Measurements from ENCODE around the gene C19orf12.
A peak's percentile ranks its signal among the peaks of the same experiment; 100 is the strongest.

Gene C19orf12

DNA sequence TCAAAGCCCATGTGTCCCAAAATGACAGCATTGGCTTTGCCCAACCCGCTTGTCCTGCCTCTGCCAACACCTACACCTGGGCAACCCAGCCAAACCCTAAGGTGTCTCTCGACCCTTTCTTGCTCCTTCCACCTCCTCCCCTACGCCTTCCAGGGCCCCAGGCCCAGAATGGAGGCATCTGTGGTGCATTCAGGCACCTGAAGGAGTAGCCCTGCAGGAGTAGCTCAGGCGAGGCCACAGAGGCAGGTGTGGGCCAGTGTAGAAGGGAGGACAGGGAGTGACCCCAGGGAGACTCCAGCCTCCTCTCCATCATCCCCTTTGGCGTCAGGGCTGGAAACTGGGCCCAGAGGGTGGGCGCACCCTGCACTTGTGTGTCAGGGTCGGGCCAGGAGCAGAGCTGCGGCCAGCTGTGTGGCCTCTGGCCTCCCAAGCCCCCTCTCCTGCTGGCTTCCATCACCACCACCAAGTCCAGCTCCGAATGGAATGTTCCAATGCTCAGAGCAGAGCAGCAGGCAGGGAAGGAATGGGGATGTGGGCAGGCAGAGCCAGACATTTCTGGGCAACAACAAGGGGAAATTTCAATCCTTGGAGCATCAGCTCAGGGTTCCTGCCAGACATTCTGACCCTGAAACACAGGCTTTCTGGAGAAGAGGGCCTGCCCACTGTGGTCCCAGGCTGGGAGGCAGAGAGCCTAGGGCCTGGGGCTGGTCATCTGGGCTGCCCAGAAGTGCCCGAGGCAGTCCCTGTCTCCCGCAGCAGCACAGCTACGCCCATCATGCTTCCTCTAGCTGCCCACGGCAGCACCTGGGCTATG lies 33.4 kb downstream of the C19orf12 start:
- DNase-seq (ENCODE audit: low read depth): no peak
- no peak for TF ChIP-seq POLR2A (IDR thresholded peaks at IDR 0.05; ENCODE audit: extremely low read depth, insufficient read length)
- TF ChIP-seq MYC (IDR thresholded peaks at IDR 0.05; ENCODE audit: low read depth, low read length): no peak
- TF ChIP-seq, protein P1, sequence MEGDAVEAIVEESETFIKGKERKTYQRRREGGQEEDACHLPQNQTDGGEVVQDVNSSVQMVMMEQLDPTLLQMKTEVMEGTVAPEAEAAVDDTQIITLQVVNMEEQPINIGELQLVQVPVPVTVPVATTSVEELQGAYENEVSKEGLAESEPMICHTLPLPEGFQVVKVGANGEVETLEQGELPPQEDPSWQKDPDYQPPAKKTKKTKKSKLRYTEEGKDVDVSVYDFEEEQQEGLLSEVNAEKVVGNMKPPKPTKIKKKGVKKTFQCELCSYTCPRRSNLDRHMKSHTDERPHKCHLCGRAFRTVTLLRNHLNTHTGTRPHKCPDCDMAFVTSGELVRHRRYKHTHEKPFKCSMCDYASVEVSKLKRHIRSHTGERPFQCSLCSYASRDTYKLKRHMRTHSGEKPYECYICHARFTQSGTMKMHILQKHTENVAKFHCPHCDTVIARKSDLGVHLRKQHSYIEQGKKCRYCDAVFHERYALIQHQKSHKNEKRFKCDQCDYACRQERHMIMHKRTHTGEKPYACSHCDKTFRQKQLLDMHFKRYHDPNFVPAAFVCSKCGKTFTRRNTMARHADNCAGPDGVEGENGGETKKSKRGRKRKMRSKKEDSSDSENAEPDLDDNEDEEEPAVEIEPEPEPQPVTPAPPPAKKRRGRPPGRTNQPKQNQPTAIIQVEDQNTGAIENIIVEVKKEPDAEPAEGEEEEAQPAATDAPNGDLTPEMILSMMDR (IDR thresholded peaks at IDR 0.05; ENCODE audit: low read depth, low read length): no peak
- no peak for TF ChIP-seq MAX (IDR thresholded peaks at IDR 0.05; ENCODE audit: low read depth, low read length)
- no peak overlapping the region for H3K4me3 ChIP-seq (ENCODE audit: low read depth, low read length)

GRCh38 chr19:29680937-29681336 lies 34.1 kb downstream of the C19orf12 start:
- no peak for DNase-seq (ENCODE audit: low read depth)
- no peak overlapping the region for H3K4me3 ChIP-seq (ENCODE audit: low read depth, low read length)
- TF ChIP-seq MYC (IDR thresholded peaks at IDR 0.05; ENCODE audit: low read depth, low read length): no peak
- TF ChIP-seq, protein P1 (IDR thresholded peaks at IDR 0.05; ENCODE audit: low read depth, low read length): no peak
- TF ChIP-seq POLR2A (IDR thresholded peaks at IDR 0.05; ENCODE audit: extremely low read depth, insufficient read length): no peak
- TF ChIP-seq MAX (IDR thresholded peaks at IDR 0.05; ENCODE audit: low read depth, low read length): no peak

- DNase-seq (ENCODE audit: low read depth): peak; percentile 85
- no peak for TF ChIP-seq MYC (IDR thresholded peaks at IDR 0.05; ENCODE audit: low read depth, low read length)
- TF ChIP-seq MAX (IDR thresholded peaks at IDR 0.05; ENCODE audit: low read depth, low read length): peak; percentile 60
- H3K4me3 ChIP-seq (ENCODE audit: low read depth, low read length): no peak overlapping the region
Measured at GRCh38 chr19:29680447-29680846, 34.6 kb downstream of the C19orf12 start.

DNA sequence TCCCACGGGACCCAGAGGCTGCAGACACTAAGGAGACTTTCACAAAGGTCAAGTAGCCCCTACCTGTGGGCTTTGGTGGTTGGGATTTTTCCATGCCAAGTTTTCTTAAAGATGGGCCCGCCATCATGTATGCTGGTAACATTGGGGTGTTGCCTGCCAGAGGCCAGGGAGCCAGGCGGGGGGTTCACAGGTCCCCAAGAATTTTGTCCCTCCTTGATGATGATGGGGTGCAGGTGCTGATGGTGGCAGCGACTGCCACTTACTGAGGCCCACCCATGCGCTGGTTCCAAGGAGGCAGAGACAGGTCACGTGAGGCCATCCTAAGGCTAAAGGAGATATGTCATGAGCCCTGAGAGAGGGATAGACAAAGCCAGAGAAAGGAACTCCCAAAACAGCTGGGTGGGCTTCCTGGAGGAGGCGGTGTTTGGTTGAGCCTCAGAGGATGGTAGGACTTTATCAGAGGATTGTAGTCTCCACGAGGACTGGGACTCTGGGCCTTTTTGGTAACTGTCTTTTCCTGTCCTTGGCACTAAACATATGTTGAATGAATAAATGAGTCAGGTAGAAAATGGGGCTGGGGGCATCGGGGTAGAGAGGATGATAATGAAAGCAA lies 35.4 kb downstream of the C19orf12 start:
- no peak overlapping the region for H3K4me3 ChIP-seq (ENCODE audit: low read depth, low read length)
- no peak for DNase-seq (ENCODE audit: low read depth)
- TF ChIP-seq MYC (IDR thresholded peaks at IDR 0.05; ENCODE audit: low read depth, low read length) (no peak), MAX (IDR thresholded peaks at IDR 0.05; ENCODE audit: low read depth, low read length) (no peak), POLR2A (IDR thresholded peaks at IDR 0.05; ENCODE audit: extremely low read depth, insufficient read length) (no peak)
- TF ChIP-seq, protein P1 (IDR thresholded peaks at IDR 0.05; ENCODE audit: low read depth, low read length): no peak

GRCh38 chr19:29678484-29679106 lies 36.5 kb downstream of the C19orf12 start:
- DNase-seq (ENCODE audit: low read depth): no peak
- no peak for TF ChIP-seq POLR2A (IDR thresholded peaks at IDR 0.05; ENCODE audit: extremely low read depth, insufficient read length)
- TF ChIP-seq, protein P1 (IDR thresholded peaks at IDR 0.05; ENCODE audit: low read depth, low read length): no peak
- no peak for TF ChIP-seq MAX (IDR thresholded peaks at IDR 0.05; ENCODE audit: low read depth, low read length)
- TF ChIP-seq MYC (IDR thresholded peaks at IDR 0.05; ENCODE audit: low read depth, low read length): no peak
- H3K4me3 ChIP-seq (ENCODE audit: low read depth, low read length): no peak overlapping the region

Measured in NB4 (cell line).